Activated CD4-positive, alpha-beta T cell treated with anti-CD3 and anti-CD28 coated beads, Interleukin-2, amount 50 U/mL, for 4 hours (primary cell): ENCODE results near the gene HIRIP3.

ENCODE experiments used
- DNase-seq, 2 experiments: peaks; one replicate each; pipeline ENCODE4 v3.0.0-alpha.2; 2020

The HIRIP3 gene

GRCh38 chr16:29958756-29959155 lies 36.7 kb downstream of the HIRIP3 start:
- DNase-seq: no peak

- DNase-seq: no peak
These were observed 43.6 kb downstream of the HIRIP3 start for GRCh38 chr16:29951625-29952365.

- no peak for DNase-seq
These were observed 44.5 kb downstream of the HIRIP3 start for GRCh38 chr16:29950806-29951461.

GRCh38 chr16:29947897-29948296 lies 47.5 kb downstream of the HIRIP3 start:
- no peak for DNase-seq

- no peak for DNase-seq
These were observed 51.3 kb downstream of the HIRIP3 start for GRCh38 chr16:29943846-29944799.
